GM19452 (cell line): ENCODE measurements around the gene TP53BP2.
"Not testable (repeated sequence)": the region's sequence is repeated elsewhere in the genome, so short reads cannot be mapped to it uniquely, and the experiment has no call there.

ENCODE experiments used
- ATAC-seq: cut with Tn5 transposase; IDR thresholded peaks from one replicate; pipeline ENCODE4 v1.9.1; 2021; ENCODE audit not compliant: unreplicated experiment

The TP53BP2 gene

DNA sequence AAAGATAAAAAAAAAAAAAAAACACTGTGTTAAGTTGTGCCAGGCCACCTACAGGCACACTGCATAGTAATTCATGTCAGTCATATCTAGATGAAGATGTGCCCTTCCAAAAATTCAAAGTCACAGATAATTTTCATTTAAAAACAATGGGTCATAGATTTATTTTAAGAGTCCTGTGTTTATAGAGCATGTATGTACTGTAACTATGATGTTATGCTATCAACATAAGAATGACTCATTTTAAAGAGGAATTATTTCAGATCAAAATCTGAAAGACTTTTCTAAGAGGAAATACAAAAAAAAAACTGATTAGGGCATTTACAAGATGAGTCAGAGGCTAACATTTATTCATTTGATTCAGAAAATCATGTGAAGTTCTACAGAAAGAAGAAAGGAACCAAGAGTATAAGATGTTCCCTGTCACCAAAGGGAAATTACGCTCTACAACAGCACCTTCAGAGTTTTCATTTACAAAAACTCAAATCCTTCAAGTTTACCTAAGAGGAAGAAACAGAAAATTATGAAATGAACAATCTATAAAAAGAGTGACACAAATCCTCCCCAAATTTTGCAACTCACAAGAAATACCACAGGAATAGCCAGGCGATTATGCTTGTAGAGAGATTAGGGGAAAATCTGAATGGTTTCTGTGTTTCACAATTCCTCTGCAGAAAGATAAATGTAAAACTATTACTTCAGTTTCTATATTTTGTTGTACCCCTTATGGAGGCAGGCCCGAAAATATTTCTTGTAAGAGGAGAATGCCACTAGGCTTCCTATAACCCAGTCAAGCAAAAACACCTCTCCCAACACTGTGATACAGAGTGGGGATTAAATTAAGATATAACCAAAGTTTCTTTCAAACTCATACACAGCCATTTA lies 13.8 kb downstream of the TP53BP2 start:
- ATAC-seq = peak; percentile 37

- ATAC-seq = no peak
Measured at GRCh38 chr1:223829678-223830077, 16.1 kb downstream of the TP53BP2 start.

GRCh38 chr1:223828162-223828848 lies 17.4 kb downstream of the TP53BP2 start:
- ATAC-seq = no peak

DNA sequence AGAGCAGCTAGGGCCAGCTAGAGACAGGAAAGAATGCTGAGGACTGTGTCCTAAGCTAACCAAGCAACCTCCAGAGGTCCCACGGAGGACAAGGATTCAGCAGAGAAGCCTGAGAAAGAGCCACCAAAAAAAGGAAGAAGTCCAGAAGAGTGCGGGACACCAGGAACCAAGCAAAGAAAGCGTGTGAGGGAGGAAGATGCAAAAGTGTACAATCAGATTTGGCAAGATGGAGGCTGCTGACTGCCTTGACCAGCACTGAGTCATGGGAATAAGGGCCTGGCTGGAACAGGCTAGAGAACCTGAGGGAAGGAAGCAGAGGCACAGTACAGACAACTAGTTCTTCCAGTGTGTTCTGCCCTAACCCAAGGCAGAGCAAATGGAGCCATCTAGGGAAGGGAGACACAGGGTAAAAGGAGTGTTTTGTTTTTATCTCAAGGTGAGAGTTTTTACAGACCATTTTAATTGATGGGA lies 18.5 kb downstream of the TP53BP2 start:
- ATAC-seq = no peak

DNA sequence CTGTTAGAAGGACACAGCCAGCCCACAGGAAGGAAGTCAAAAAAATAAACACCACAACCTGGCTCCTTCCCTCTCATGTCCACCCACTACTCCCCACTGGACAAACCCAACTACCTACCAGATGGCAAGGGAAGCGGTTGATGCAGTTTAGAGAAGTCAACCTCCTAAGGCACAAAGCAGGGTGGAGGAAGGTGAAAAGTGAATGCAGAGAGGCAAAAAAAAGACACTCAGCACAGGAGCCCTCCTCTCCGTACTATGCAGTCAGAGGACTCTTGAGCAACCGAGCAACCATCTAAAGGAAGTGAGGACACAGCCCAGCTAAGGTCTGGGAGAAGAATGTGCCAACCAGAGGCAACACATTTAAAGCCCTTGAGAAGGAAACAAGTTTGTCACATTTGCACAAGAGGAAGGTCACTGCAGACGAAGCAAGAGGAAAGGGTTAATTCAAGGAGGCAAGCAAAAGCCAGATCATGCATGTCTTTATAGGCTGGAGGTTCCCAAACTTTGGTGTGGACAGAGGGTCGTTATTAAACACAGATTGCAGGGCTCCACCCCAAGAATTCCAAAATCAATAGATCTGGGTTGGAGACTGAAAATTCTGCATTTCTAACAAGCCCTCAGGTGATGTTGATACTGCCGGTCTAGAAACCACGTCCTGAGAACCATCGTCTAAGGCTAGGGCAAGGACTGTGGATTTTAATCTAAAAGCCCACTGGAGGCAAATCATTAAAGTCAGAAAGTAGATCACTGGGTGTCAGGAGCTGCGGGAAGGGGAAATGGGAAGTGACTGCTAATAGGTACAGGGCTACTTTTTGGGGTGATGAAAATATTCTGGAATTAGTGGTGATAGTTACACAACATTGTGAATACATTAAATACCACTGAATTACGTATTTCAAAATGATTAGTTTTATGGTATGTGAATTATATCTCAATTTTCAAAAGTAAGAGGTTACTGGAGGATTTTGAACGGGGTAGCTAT lies 19.7 kb downstream of the TP53BP2 start:
- no peak for ATAC-seq

GRCh38 chr1:223824712-223825111 lies 21.0 kb downstream of the TP53BP2 start:
- no peak for ATAC-seq

DNA sequence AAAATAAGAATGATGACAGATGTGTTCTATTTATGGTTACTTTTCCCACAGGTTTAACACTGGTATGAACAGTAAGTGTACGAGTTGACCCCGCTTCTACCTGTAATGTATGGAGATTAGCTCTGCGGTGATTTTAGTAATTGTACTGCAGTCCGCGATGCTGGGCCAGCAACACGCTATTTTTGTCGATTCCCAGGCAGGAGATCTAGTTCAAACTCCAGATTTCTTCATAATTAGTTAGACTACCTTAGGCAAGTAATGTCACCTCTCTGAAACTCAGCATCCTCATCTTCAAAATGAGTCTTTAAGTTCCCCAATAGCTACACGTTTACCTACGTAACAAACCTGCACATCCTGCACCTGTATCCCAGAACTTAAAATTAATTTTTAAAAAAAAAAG lies 21.5 kb downstream of the TP53BP2 start:
- ATAC-seq = no peak

- no peak for ATAC-seq
Measured at GRCh38 chr1:223820971-223821370, 24.8 kb downstream of the TP53BP2 start.

DNA sequence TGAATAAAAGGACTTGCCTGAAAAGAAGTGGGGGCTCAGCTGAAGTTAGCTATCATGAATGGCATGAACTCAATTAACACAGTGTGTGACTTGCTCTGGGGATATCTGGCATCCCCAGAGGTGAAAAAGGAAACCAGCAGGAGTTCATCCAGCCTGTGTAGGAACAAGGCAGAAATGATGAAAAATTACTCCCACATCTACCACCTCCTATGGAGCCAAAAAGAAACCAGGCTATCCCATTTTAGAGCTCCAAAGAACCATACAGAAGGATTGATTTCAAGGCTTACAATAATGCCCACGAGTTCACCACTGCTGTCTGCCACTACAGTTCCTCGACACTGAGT lies 25.3 kb downstream of the TP53BP2 start:
- ATAC-seq = no peak

GRCh38 chr1:223819730-223820514 lies 25.8 kb downstream of the TP53BP2 start:
- no peak for ATAC-seq

DNA sequence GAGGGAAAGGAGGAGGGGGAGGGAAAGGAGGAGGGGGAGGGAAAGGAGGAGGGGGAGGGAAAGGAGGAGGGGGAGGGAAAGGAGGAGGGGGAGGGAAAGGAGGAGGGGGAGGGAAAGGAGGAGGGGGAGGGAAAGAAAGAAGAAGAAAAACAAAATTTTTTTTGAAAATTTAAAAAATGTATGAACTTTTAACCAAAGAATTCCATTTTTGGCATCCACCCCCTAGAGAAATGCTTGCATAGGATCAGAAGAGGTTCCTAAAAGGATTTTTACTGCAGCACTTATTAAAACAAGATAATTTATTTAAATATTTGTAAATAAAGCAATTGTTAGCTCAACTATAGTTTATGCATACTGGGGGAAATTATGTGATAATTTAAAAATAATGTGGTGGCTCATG lies 28.5 kb downstream of the TP53BP2 start:
- ATAC-seq = not testable (repeated sequence)

DNA sequence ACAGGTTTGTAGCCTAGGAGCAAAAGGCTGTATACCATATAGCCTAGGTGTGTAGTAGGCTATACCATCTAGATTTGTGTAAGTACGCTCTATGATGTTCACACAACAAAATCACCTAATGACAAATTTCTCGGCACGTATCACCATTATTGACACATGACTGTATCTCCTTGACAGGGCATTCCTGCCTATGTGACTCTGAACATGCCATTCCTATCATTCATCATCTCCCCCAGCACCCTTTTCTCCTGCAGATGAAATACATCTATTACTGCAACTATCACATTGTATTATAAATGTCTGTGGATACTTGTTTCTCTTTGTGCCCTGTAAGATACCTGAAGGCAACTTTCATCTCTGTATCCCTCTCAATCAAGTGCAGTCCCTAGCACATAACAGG lies 29.9 kb downstream of the TP53BP2 start:
- no peak for ATAC-seq

DNA sequence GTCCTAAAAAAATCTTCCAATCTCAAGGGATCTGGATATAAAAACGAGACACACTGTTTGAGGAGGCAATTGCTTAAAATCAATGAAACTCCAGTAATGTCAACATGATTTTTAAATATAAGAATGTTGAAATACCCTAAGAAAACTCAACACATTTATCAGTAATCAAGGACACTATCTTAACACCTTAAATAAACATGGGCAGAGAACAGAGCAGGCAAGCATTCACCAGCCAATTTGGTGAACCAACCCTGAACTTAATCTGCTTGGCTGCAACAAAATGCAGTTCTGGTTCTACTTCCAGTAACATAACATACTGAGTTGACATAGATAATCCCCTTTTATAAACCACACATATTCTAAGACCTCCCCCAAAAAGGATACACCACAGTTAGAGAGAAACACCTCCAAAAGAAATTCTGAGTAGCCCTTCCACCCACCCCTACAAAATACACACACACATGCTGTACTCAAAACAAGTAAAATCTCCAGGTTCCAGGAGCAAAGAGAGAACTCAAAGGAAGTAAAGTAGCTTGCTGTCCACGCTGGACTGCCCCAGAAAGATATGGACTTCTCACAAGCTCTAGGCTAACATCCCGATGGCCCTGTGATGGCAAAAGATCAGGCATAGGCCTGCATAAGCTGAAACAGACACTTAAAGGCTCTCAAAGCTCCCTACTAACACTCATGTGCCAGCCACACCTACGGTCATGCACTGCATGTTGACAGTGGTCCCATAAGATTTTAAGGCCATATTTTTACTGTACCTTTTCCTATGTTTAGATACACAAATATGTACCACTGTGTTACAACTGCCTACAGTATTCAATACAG lies 30.5 kb downstream of the TP53BP2 start:
- no peak for ATAC-seq

DNA sequence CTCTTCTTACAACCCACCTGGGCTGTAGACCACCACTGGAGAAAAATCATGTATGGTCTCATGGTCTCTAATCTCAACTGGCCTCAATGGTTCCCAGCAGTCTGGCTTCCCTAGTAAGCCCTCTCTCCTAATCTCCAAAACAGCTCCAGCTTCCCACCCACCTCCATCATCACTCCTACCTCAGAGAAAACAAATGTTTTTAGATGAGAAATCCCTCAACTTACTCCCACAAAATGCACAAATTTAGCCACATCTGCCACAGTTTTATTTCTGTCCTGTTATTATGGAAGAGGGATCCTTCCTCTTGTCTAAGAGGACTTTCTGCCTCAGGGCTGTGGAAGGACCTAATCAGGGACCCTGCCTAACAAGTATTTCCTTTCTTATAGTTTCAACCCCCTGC lies 32.1 kb downstream of the TP53BP2 start:
- ATAC-seq = no peak

DNA sequence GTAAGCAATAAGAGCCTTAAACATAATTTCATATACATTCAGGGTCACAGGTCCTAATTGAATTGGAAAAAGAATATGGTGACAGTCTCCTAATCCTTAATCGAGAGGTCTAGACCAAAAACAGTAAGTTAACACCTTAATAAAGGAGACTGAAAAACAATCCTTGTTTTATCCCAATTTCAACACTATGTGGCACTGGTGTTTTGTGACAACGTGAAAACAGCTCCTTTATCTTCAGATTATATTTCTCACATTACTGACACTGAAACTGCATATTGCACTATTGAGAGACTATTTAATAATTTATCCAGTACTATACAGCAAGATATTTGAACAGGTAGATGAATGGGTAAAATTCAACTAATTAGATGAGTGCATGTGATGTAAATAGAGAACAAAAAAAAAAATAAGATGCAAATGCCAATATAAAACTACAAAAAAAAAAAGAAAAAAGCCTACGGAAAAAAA lies 34.1 kb downstream of the TP53BP2 start:
- no peak for ATAC-seq

GRCh38 chr1:223810586-223810985 lies 35.2 kb downstream of the TP53BP2 start:
- no peak for ATAC-seq

DNA sequence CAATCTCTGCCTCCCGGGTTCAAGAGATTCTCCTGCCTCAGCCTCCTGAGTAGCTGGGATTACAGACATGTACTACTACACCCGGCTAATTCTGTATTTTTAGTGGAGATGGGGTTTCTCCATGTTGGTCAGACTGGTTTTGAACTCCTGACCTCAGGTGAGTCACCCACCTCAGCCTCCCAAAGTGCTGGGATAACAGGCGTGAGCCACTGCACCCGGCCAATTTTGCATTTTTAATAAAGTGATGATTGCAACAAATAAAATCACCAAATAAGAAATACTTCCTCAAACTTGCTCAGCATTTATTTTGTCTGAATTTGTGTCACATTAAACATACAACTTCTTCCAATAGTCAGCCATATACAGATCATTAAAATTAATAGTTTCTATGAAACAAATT lies 35.8 kb downstream of the TP53BP2 start:
- ATAC-seq = not testable (repeated sequence)

DNA sequence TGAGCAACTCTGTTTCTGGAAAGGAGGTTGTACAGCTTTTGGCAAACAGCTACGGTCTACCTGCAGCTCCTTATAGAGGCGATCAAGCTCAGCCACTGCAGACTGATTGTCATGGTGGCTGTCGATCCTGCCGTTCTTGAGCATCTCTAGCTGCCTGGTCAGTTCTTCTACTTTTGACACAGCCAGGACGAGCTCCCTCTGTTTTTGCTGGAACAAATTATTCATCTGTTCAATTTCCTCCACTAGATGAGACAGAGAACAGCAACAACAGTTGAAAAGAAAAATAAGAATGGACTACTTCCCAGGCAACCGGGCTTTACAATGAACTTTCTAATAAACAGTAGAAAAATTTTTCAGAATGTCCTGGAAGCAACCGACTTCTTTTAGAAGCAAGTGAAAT lies 42.5 kb downstream of the TP53BP2 start:
- ATAC-seq = no peak

DNA sequence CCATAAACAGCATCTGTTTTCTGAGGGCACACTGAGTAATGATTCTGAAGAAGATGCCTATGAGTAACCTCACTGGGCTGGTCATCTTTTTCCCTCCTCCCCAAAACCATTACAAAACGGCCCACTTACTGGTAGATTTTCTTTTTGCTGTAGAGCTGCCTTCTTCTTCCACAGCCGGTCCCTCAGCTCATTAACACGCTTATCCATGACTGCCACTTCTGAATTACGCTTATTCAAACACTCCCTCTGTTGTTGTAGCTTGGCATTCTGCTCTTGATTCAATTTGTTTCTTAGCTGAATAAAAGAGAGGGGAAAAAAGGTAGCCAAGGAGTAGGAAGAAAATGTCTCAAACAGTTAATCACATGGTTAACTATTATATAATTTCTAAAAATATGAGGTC lies 43.1 kb downstream of the TP53BP2 start:
- no peak for ATAC-seq
